HepG2 (cell line): Measurements from ENCODE around the gene CTNNA2. TPM values are rescaled to one million over a fixed set of nuclear protein-coding genes. Genes with fewer than 3 reads are reported as not detected.
A peak's percentile ranks its signal among the peaks of the same experiment; 100 is the strongest.

Experiments
- ATAC-seq: fragments of 200-7000 bp; cut with Tn5 transposase; 3 replicates; pipeline ENCODE4 v1.9.1; 2020; ENCODE audit warnings: mild to moderate bottlenecking, moderate library complexity
- BruUV-seq: library from RNA; stranded (reverse); fragments of 400-500 nt; replicated peaks from 2 replicates; lab custom pipeline; 2021; lab: Mats Ljungman, UMichigan
- CTCF ChIA-PET: fragments of 300-600 bp; formaldehyde crosslinking; extraction: SDS; loops from one replicate; lab custom pipeline; 2021; ENCODE audit warnings: low total read pairs, inconsistent platforms, low intra/inter-chr PET ratio; lab: Yijun Ruan, JAX
- POLR2A ChIA-PET: fragments of 350-600 bp; sonication (Branson Sonifier 250); formaldehyde crosslinking; loops from one replicate; lab custom pipeline; 2020; ENCODE audit warnings: antibody characterized with exemption, inconsistent platforms; lab: Yijun Ruan, JAX
- DNase-seq: peaks from one replicate; pipeline ENCODE4 v3.0.0-alpha.2; 2015; ENCODE audit warnings: low spot score
- FAIRE-seq: peaks from 3 replicates; lab custom pipeline; 2011; peaks lifted over from hg19 to GRCh38; lab: Jason Lieb, UNC
- H2AFZ ChIP-seq: one replicate; pipeline ENCODE4 v1.6.1; 2011; ENCODE audit warnings: low read length, inconsistent platforms
- H3K27ac ChIP-seq: fragments of 300-600 bp; 3 replicates; pipeline ENCODE4 v1.8.0; 2011; ENCODE audit warnings: mixed run types, mild to moderate bottlenecking, mixed read lengths, low read length, inconsistent platforms; ENCODE audit not compliant: insufficient read depth; ENCODE audit errors: extremely low read length
- H3K27me3 ChIP-seq, 2 experiments: fragments of 200-600 bp in 1 of 2; 2 replicates in 1 of 2; 3 replicates in 1 of 2; pipeline versions ENCODE4 v1.6.0 to v1.8.0; 2011; ENCODE audit warnings: low read length in 2 of 2, mild to moderate bottlenecking in 2 of 2, moderate library complexity in 2 of 2, inconsistent platforms in 1 of 2; ENCODE audit not compliant: insufficient read depth in 2 of 2, control insufficient read depth in 1 of 2
- H3K36me3 ChIP-seq, 2 experiments: fragments of 200-600 bp in 1 of 2; replicated peaks in 1 of 2; 2 replicates in 1 of 2; 3 replicates in 1 of 2; pipeline versions ENCODE4 v1.5.1 to v1.8.0; 2011; ENCODE audit warnings: low read length in 2 of 2, inconsistent platforms in 1 of 2; ENCODE audit not compliant: insufficient read depth in 2 of 2, control insufficient read depth in 1 of 2
- H3K4me1 ChIP-seq: 2 replicates; pipeline ENCODE4 v1.5.1; 2012; ENCODE audit warnings: low read length, inconsistent platforms; ENCODE audit not compliant: insufficient read depth
- H3K4me2 ChIP-seq: 2 replicates; pipeline ENCODE4 v1.6.0; 2011; ENCODE audit warnings: low read depth, low read length, inconsistent platforms
- H3K4me3 ChIP-seq, 3 experiments: fragments of 200-600 bp in 1 of 3; sonication (generic), shearing (Covaris generic) in 1 of 3; replicated peaks in 1 of 3; 2 replicates each; pipeline ENCODE4 v1.5.1; 2011 to 2016; ENCODE audit warnings: low read length in 3 of 3, inconsistent platforms in 2 of 3, low read depth in 2 of 3, mild to moderate bottlenecking in 2 of 3, control low read depth in 1 of 3, mixed read lengths in 1 of 3; ENCODE audit not compliant: insufficient read depth in 1 of 3
- H3K79me2 ChIP-seq: one replicate; pipeline ENCODE4 v1.6.1; 2011; ENCODE audit warnings: low read length, inconsistent platforms; ENCODE audit not compliant: insufficient read depth
- H3K9ac ChIP-seq: 2 replicates; pipeline ENCODE4 v1.6.0; 2011; ENCODE audit warnings: mild to moderate bottlenecking, low read depth, low read length, inconsistent platforms; ENCODE audit not compliant: insufficient read depth
- H3K9me3 ChIP-seq: 2 replicates; pipeline ENCODE4 v1.5.1; 2012; ENCODE audit warnings: mild to moderate bottlenecking, low read length
- H4K20me1 ChIP-seq: 2 replicates; pipeline ENCODE4 v1.6.0; 2011; ENCODE audit warnings: inconsistent platforms, mild to moderate bottlenecking, low read length, moderate library complexity; ENCODE audit not compliant: insufficient read depth
- FOXP1 ChIP-seq, 2 experiments: fragments of 450-650 bp in 1 of 2; IDR thresholded peaks; 2 replicates each; pipeline ENCODE4 v1.6.1; 2017 to 2018; ENCODE audit warnings: antibody characterized with exemption in 1 of 2
- HNRNPK ChIP-seq: fragments of 200-400 bp; formaldehyde crosslinking; IDR thresholded peaks from 2 replicates; pipeline ENCODE4 v1.6.1; 2018; ENCODE audit warnings: low read length, low read depth, moderate library complexity, mild to moderate bottlenecking; ENCODE audit not compliant: poor library complexity, severe bottlenecking
- IKZF1 ChIP-seq: fragments of 450-650 bp; IDR thresholded peaks from 2 replicates; pipeline ENCODE4 v1.7.1; 2016
- IRX3 ChIP-seq: sonication (generic); formaldehyde crosslinking; IDR thresholded peaks from 2 replicates; pipeline ENCODE4 v1.8.1; 2023; ENCODE audit warnings: mild to moderate bottlenecking, low read depth, missing genetic modification reagents, borderline replicate concordance
- MBNL3 ChIP-seq: fragments of 250-450 bp; sonication (Bioruptor Pico); conservative IDR thresholded peaks from 2 replicates; pipeline ENCODE4 v1.8.0; 2022; ENCODE audit warnings: mild to moderate bottlenecking, inconsistent platforms
- MXD3 ChIP-seq: IDR thresholded peaks from 2 replicates; pipeline ENCODE4 v1.6.1; 2016; ENCODE audit warnings: mild to moderate bottlenecking, missing biosample characterization, missing genetic modification reagents
- NONO ChIP-seq, 2 experiments: fragments of 450-650 bp in 1 of 2; sonication (generic) in 1 of 2; formaldehyde crosslinking in 1 of 2; IDR thresholded peaks in 1 of 2; conservative IDR thresholded peaks in 1 of 2; 2 replicates each; pipeline versions ENCODE4 v1.6.1 to v1.8.0; 2017 to 2022; ENCODE audit warnings: mild to moderate bottlenecking in 1 of 2, missing genetic modification reagents in 1 of 2, moderate library complexity in 1 of 2
- RAD51 ChIP-seq: fragments of 450-650 bp; IDR thresholded peaks from 2 replicates; pipeline ENCODE4 v1.6.1; 2016; ENCODE audit warnings: borderline replicate concordance
- ZNF556 ChIP-seq: sonication (generic); formaldehyde crosslinking; IDR thresholded peaks from 2 replicates; pipeline ENCODE4 v1.4.0; 2020; ENCODE audit warnings: mild to moderate bottlenecking, missing genetic modification reagents, borderline replicate concordance
- WGBS: methylation state at CpG from one replicate; pipeline ENCODE4 v1.1.6; 2017; ENCODE audit warnings: low lambda C conversion rate; 5-methylcytosine and 5-hydroxymethylcytosine counted together
- in situ Hi-C: cut with HindIII; loops from 2 replicates; pipeline ENCODE4 v1.10.0; 2017; ENCODE audit warnings: low pct_unique_long_range_greater_than_20kb; ENCODE audit not compliant: extremely low pct_ligation_motif_present
- intact Hi-C: fragments of 100-400 bp; cut with micrococcal nuclease; formaldehyde crosslinking; loops from one replicate; pipeline ENCODE4 v1.10.0; 2022; ENCODE audit not compliant: unreplicated experiment
- polyA plus RNA-seq, 8 experiments: library from polyadenylated mRNA; depleted of rRNA in 3 of 8; stranded (reverse) in 7 of 8; unstranded in 1 of 8; fragments of >200 nt; fragmentation: Illumina TruSeq in 4 of 8; extraction: Trizol in 4 of 8; gene quantifications; 2 replicates each; pipeline versions ENCODE4 v1.2.1 to v1.2.3, GENCODE V29; 2011 to 2016; ENCODE audit warnings: low read depth in 4 of 8, missing spikeins in 1 of 8, mixed read lengths in 1 of 8; ENCODE audit not compliant: insufficient read depth in 1 of 8
- total RNA-seq, 5 experiments: library from RNA; depleted of rRNA; stranded (reverse); fragments of >200 nt; fragmentation: Illumina TruSeq; extraction: Trizol; gene quantifications; 2 replicates each; pipeline ENCODE4 v1.2.3, GENCODE V29; 2016; ENCODE audit warnings: low read depth in 1 of 5
- TF ChIP-seq, protein P1 (sequence below): sonication (generic); formaldehyde crosslinking; IDR thresholded peaks from one replicate; pipeline ENCODE4 v1.5.1; 2020; ENCODE audit warnings: mild to moderate bottlenecking, missing genetic modification reagents; ENCODE audit errors: not compliant biosample characterization

Gene CTNNA2
- total and polyA plus RNA-seq, 2 of the 13 experiments (the other 11 are each of a cell fraction or from before 2014, with no cell fraction given): not detected

- Histone ChIP-seq H3K36me3 (no peaks in the 10 kb centered on the region), H3K4me2 (no peak overlapping the region), H4K20me1 (no peaks in the 10 kb centered on the region), H3K9ac (no peak overlapping the region), H2AFZ (no peak overlapping the region), H3K9me3 (peaks cover 6% of the 10 kb centered on the region; the same call in 1 of the 2 replicates), H3K27ac (no peak overlapping the region), H3K27me3 (no peaks in the 10 kb centered on the region), H3K4me1 (peaks cover 9% of the 10 kb centered on the region), H3K4me3 (no peak overlapping the region), H3K79me2 (no peaks in the 10 kb centered on the region)
- TF ChIP-seq IKZF1 (0 out of 2 replicates have a peak, but pooled peaks have one; percentile 29), NONO (IDR thresholded peaks at IDR 0.05) (0 out of 2 replicates have a peak, but pooled peaks have one; percentile 10), NONO (CRISPR knock-in tag; conservative IDR thresholded peaks at IDR 0.05) (no peak), RAD51 (peak; percentile 5; the same call in 1 of the 2 replicates), MXD3 (no peak), HNRNPK (peak; percentile 70), FOXP1 (IDR thresholded peaks at IDR 0.05) (0 out of 2 replicates have a peak, but pooled peaks have one; percentile 13), FOXP1 (CRISPR knock-in tag; IDR thresholded peaks at IDR 0.05) (no peak), IRX3 (CRISPR knock-in tag) (no peak)
- 2% methylated on average over 1 of the region's 1 CpG for WGBS
- ATAC-seq (no peak), DNase-seq (no peak), FAIRE-seq (no peak)
- BruUV-seq: no TSS peak
- ChIA-PET CTCF (no interaction called here), POLR2A (no interaction called here)
- in situ Hi-C loops (no loop called here), intact Hi-C loops (no loop called here)
Observed at GRCh38 chr2:79578952-79579351, 66.1 kb downstream of the CTNNA2 start.

GRCh38 chr2:79580175-79580574 is 67.3 kb downstream of the CTNNA2 start:
- no peaks in the 10 kb centered on the region for H3K4me1 ChIP-seq
- CTCF ChIA-PET: no interaction called here
- 40% methylated on average over 6 of the region's 6 CpGs for WGBS
- TF ChIP-seq, protein P1, sequence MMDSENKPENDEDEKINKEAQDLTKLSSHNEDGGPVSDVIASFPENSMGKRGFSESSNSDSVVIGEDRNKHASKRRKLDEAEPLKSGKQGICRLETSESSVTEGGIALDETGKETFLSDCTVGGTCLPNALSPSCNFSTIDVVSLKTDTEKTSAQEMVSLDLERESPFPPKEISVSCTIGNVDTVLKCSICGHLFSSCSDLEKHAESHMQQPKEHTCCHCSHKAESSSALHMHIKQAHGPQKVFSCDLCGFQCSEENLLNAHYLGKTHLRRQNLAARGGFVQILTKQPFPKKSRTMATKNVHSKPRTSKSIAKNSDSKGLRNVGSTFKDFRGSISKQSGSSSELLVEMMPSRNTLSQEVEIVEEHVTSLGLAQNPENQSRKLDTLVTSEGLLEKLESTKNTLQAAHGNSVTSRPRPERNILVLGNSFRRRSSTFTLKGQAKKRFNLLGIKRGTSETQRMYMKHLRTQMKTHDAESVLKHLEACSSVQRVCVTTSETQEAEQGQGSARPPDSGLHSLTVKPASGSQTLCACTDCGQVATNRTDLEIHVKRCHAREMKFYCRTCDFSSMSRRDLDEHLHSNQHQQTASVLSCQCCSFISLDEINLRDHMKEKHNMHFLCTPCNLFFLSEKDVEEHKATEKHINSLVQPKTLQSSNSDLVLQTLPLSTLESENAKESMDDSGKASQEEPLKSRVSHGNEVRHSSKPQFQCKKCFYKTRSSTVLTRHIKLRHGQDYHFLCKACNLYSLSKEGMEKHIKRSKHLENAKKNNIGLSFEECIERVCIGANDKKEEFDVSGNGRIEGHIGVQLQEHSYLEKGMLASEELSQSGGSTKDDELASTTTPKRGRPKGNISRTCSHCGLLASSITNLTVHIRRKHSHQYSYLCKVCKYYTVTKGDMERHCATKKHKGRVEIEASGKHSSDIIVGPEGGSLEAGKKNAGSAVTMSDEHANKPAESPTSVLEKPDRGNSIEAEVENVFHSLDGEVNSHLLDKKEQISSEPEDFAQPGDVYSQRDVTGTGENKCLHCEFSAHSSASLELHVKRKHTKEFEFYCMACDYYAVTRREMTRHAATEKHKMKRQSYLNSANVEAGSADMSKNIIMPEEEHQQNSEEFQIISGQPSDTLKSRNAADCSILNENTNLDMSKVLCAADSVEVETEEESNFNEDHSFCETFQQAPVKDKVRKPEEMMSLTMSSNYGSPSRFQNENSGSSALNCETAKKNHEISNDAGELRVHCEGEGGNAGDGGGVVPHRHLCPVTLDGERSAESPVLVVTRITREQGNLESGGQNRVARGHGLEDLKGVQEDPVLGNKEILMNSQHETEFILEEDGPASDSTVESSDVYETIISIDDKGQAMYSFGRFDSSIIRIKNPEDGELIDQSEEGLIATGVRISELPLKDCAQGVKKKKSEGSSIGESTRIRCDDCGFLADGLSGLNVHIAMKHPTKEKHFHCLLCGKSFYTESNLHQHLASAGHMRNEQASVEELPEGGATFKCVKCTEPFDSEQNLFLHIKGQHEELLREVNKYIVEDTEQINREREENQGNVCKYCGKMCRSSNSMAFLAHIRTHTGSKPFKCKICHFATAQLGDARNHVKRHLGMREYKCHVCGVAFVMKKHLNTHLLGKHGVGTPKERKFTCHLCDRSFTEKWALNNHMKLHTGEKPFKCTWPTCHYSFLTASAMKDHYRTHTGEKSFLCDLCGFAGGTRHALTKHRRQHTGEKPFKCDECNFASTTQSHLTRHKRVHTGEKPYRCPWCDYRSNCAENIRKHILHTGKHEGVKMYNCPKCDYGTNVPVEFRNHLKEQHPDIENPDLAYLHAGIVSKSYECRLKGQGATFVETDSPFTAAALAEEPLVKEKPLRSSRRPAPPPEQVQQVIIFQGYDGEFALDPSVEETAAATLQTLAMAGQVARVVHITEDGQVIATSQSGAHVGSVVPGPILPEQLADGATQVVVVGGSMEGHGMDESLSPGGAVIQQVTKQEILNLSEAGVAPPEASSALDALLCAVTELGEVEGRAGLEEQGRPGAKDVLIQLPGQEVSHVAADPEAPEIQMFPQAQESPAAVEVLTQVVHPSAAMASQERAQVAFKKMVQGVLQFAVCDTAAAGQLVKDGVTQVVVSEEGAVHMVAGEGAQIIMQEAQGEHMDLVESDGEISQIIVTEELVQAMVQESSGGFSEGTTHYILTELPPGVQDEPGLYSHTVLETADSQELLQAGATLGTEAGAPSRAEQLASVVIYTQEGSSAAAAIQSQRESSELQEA: no peak
- TF ChIP-seq ZNF556 (CRISPR knock-in tag) (no peak), MBNL3 (no peak)

More at GRCh38 chr2:79580175-79580574, 67.3 kb downstream of the CTNNA2 start:
- BruUV-seq: no TSS peak
- H3K9me3 ChIP-seq: peaks cover 6% of the 10 kb centered on the region; the same call in 1 of the 2 replicates
- ATAC-seq (0 out of 3 replicates have a peak, but pooled peaks have one; percentile 43), FAIRE-seq (no peak), DNase-seq (no peak)
- no peak overlapping the region for H3K9ac ChIP-seq
- H3K4me3 ChIP-seq: no peak overlapping the region
- intact Hi-C loops (no loop called here), in situ Hi-C loops (no loop called here)
- POLR2A ChIA-PET: no interaction called here
- no peak overlapping the region for H3K27ac ChIP-seq
- no peaks in the 10 kb centered on the region for H3K79me2 ChIP-seq
- no peaks in the 10 kb centered on the region for H3K36me3 ChIP-seq
- H4K20me1 ChIP-seq: no peaks in the 10 kb centered on the region
- no peaks in the 10 kb centered on the region for H3K27me3 ChIP-seq
- no peak overlapping the region for H3K4me2 ChIP-seq
- H2AFZ ChIP-seq: no peak overlapping the region
